Measurements from ENCODE around the gene CCDC172. TPM values are rescaled to one million over a fixed set of nuclear protein-coding genes. Genes with fewer than 3 reads are reported as not detected.
"Not testable (repeated sequence)": the region's sequence is repeated elsewhere in the genome, so short reads cannot be mapped to it uniquely, and the experiment has no call there.

CCDC172 gene
- total RNA-seq, 1 donor from 2014 or later = not detected

DNA sequence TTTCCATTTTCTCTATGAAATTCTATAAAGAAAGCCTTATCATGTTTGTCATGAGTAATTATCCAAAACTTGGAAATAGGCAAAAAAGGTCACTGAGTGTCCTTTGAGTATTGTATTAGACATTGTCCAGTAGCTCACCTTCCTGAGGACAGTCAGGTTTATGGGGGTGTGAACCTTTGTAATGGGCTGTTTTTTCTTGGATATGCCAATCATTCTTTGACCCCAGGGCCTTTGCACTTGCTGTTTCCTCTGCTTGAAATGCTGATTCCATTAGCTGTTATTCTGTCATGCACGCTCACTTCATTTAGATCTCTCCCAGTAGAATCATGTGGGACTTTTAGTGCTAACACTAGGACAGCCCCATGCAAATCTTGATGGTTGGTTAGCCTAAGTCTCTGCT is 4.9 kb downstream of the CCDC172 start:
- no peak for DNase-seq (ENCODE audit: extremely low read depth, low read depth, low spot score)

GRCh38 chr10:116331815-116332214 is 7.6 kb downstream of the CCDC172 start:
- DNase-seq (ENCODE audit: extremely low read depth, low read depth, low spot score) = no peak

DNA sequence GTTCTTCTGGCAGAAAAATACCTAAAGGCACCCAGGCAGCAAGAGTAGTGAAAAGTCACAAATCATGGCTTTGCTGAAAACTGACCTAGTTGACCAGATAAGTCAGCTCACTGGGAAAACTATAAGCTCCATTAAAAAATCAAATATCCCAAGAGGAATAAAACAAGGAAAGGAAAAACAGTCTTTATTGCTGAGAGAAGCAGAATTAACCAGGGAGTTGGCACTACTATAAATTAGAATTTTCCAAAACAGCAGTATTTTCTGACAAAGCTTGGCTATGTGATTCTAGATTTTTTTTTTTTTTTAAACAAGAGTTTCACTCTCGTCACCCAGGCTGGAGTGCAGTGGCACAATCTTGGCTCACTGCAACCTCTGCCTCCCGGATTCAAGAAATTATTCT is 12.6 kb downstream of the CCDC172 start:
- DNase-seq (ENCODE audit: extremely low read depth, low read depth, low spot score) = no peak

DNA sequence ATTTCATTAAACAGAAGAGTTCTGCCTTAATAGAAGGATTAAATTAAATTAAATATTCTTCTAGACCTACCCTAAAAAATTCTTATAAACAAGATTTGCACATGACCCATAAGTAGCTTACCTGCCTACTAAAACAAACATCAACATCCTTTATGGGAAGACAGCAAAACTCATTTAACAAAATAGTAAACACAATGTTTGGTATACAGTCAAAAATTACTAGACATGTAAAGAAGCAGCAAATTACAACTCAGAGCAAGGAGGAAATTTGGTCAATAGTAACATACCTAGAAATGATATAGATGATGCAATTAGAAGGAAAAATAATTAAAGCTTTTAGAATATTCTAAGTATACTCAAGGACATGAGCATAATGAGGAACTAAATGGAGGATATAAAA is 27.9 kb downstream of the CCDC172 start:
- no peak for DNase-seq (ENCODE audit: extremely low read depth, low read depth, low spot score)

DNA sequence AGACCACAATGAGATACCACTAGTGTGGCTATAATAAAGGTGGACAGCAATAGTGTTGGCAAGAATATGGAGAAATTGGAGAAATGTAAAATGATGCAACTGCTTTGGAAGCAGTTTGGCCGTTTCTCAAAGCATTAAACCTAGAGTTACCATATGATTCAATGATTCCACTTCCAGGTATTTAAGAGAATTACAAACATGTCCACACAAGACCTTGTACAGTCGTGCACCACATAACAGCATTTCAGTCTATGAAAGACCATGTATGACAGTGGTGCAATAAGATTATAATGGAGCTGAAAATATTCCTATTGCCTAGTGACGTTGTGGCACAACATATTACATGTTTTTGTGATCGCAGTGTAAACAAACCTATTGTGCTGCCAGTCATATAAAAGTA is 29.6 kb downstream of the CCDC172 start:
- DNase-seq (ENCODE audit: extremely low read depth, low read depth, low spot score) = no peak

DNA sequence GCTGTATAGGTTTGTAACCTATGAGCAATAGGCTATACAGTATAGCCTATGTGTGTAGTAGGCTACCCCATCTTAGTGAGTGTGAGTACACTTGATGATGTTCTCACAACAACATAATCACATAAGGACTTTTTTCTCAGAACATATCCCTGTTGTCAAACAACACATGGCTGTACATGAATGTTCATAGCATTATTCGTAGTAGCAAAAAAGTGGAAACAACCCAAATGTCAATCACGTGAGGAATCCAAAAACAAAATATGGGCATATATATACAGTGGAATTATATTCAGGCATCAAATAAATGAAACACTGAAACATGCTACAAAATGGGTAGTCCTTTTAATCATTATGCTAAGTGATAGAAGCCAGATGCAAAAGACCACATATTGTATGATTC is 31.1 kb downstream of the CCDC172 start:
- no peak for DNase-seq (ENCODE audit: extremely low read depth, low read depth, low spot score)

- no peak for DNase-seq (ENCODE audit: extremely low read depth, low read depth, low spot score)
Measured at GRCh38 chr10:116356833-116357232, 32.6 kb downstream of the CCDC172 start.

DNA sequence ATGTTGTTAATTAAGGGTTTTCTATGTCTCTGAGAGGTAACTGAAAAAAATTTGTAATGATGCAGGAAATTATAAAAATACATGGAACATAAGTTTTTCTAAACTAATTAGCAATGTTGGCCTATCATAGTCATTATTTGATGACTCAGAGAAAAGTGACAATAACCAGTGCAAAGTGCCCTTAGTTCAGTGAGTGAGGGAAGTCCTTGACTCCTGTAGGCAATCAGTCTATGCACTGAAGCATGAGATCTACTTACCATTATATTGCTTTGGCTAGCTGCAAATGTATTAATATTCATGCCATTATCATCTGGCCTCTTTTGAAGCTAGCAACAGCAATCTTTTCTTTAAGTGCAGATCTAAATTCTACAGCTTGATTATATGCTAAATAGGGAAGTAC is 40.6 kb downstream of the CCDC172 start:
- DNase-seq (ENCODE audit: extremely low read depth, low read depth, low spot score) = no peak

DNA sequence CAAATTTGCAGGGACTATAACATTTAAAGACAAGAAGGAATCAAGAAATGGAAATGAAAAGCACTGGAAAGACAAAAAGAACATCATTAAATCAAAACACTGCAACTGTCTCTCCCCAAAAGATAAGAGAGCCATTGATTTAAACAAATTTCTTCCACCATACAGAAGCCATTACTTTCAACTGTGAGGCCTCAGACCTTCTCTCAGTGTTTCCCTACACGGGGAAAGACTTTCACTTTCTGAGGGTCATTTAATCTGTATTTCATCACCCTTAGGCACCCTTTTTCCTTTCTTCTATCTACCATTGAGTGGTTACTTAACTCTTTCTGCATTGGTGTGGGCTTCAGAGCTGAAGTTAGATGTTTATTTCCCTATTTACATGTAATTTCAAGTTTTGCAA is 47.5 kb downstream of the CCDC172 start:
- DNase-seq (ENCODE audit: extremely low read depth, low read depth, low spot score) = no peak

DNA sequence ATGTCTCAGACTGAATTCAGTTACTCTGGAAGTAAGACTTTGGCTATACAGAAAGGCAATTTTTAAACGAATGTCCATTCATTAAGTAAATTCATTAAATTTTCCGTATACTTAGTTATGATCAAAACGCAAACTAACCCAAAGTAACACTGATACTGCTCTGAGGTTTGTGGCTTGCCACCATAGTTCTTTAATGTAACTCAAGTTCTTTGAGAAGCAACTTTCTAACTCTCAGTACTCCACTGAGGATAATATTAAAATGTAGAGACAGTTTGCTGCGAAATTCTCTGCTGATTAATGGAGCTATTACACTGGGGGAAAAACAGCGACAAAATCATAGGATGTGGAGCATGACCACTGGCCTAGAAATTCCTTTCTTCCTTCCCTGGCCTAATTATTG is 58.0 kb downstream of the CCDC172 start:
- no peak for DNase-seq (ENCODE audit: extremely low read depth, low read depth, low spot score)

DNA sequence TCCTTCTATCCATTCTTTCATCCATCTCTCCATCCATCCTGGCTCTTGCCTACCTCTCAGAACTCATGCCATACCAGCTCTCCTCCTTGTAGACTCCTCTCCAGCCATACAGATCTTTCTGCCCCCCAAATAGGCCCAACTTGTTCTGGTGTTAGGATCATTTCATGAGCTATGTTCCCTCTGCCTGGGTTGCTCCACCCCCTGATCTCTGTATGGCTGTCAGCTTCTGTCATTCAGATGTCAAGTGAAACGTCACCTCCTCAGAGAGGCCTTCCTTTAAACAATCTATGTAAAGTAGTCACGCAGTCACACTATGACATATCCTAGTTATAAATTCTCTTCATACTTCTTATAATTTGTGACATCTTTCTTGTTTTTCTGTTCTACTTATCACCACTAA is 61.1 kb downstream of the CCDC172 start:
- no peak for DNase-seq (ENCODE audit: extremely low read depth, low read depth, low spot score)

GRCh38 chr10:116385994-116386809 is 62.0 kb downstream of the CCDC172 start:
- peak; percentile 2 for DNase-seq (ENCODE audit: extremely low read depth, low read depth, low spot score)

GRCh38 chr10:116393246-116393831 is 69.1 kb downstream of the CCDC172 start:
- not testable (repeated sequence) for DNase-seq (ENCODE audit: extremely low read depth, low read depth, low spot score)

GRCh38 chr10:116395223-116395985 is 71.2 kb downstream of the CCDC172 start:
- no peak for DNase-seq (ENCODE audit: extremely low read depth, low read depth, low spot score)

DNA sequence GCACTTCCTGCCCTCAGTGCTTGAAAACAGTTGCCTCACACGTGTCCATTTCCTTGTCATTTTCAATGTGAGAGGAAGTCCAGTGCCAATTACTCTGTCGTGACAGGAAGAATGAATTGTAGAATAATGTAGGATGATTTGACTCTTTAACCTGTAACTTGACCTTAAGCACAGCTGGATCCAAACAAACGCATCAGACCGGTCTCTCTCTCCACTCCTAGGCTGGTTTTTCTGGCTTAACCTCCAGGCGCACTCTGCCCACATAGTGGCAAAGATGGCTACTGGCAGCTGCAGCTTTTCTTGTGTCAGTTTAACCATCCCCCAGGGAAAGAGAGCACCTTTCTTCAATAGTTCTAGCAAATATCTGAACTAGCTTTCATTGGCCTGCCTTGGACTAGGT is 74.0 kb downstream of the CCDC172 start:
- no peak for DNase-seq (ENCODE audit: extremely low read depth, low read depth, low spot score)

GRCh38 chr10:116402858-116403257 is 78.6 kb downstream of the CCDC172 start:
- DNase-seq (ENCODE audit: extremely low read depth, low read depth, low spot score) = no peak

DNA sequence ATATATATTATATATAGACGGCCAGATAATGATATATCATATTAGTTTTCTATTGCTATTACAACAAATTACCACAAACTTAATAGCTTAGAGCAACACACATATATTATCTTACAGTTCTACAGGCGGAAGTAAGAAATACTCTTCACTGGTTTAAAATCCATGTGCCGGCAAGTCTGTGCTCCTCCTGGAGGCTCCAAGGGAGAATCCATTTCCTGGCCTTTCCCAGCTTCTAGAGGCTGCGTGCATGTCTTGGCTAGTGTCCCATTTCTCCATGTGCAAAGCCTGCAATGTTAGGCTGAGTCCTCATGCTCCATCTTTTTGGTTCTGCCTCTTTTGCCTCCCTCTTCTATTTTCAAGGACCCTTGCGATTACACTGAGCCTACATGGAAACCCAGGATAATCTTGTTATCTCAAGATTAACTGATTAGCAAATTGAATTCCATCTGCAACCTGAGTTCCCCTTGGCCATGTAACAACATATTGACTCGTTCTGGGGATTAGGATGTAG is 79.5 kb downstream of the CCDC172 start:
- no peak for DNase-seq (ENCODE audit: extremely low read depth, low read depth, low spot score)

DNA sequence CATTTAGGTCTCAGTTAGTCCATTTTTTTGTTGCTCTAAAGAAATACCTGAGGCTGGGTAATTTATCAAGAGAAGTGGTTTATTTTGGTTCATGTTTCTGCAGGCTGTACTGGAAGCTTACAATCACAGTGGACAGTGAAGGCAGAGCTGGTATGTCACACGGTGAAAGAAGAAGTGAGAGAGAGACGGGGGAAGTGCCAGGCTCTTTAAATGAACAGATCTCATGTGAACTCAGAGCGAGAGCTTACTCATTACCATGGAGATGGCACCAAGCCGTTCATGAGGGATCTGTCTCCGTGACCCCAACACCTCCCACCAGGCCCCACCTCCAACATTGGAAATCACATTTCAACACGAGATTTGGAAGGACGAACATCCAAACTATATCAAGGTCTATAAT is 84.5 kb downstream of the CCDC172 start:
- no peak for DNase-seq (ENCODE audit: extremely low read depth, low read depth, low spot score)

DNA sequence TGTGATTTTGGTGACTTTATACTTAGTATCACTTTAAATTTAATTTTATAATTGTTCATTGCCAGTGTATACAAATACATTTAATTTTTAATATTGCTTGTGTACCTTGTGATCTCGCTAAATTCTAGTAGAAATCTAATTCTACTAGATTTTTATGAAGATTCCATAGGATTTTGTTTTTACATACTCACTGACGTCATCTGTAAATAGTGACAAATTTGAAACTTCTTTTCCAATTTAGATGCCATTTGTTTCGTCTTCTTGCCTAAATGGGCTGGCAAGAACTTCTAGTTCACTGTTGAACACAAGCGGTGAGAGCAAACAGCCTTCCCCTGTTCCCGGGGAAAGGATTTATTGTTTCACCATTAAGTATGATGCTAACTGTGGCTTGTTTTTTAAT is 86.1 kb downstream of the CCDC172 start:
- no peak for DNase-seq (ENCODE audit: extremely low read depth, low read depth, low spot score)

DNA sequence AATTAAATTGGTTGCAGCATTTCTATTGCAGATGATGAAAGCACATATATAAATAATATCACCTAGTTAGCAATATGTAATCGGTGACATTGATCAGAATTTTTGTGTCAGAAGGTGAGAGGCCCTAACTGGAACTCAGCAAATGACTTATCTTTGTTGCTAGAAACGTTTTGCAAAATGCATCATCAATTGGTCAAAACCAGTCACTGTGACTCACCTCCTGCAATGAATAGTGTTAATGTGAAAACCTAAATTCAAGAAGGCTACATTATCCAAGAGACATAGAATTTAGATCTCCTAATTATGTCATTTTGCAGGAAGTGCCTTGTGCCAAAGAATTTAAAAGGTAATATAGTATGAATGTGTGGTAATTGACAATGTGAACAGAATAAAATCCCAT is 93.6 kb downstream of the CCDC172 start:
- no peak for DNase-seq (ENCODE audit: extremely low read depth, low read depth, low spot score)

DNA sequence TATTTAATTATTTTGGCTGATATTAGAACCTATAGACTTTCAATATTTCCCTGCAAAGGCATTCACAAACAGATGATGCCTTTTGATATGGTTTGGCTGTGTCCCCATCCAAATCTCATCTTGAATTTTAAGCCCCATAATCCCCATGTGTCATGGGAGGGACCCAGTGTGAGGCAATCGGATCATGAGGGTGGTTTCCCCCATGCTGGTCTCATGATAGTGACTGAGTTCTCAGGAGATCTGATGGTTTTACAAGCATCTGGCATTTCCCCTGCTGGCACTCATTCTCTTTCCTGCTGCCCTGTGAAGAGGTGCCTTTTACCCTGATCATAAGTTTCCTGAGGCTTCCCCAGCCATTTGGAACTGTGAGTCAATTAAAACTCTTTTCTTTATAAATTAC is 94.1 kb downstream of the CCDC172 start:
- DNase-seq (ENCODE audit: extremely low read depth, low read depth, low spot score) = no peak

GRCh38 chr10:116421815-116422214 is 97.6 kb downstream of the CCDC172 start:
- DNase-seq (ENCODE audit: extremely low read depth, low read depth, low spot score) = no peak

All from glomerular endothelial cell (primary cell).